MCF 10A (cell line): Measurements from ENCODE around the gene SLC7A5. TPM values are rescaled to one million over a fixed set of nuclear protein-coding genes. Genes with fewer than 3 reads are reported as not detected.
A peak's percentile ranks its signal among the peaks of the same experiment; 100 is the strongest.
"Not testable (repeated sequence)": the region's sequence is repeated elsewhere in the genome, so short reads cannot be mapped to it uniquely, and the experiment has no call there.

Experiments
- BruUV-seq: library from RNA; stranded (reverse); fragments of 400-500 nt; replicated peaks from 2 replicates; lab custom pipeline; 2021; lab: Mats Ljungman, UMichigan
- CTCF ChIA-PET: fragments of 300-600 bp; sonication (Branson Sonifier 250); formaldehyde crosslinking; extraction: SDS; loops from one replicate; lab custom pipeline; 2021; ENCODE audit warnings: antibody characterized with exemption, inconsistent platforms; lab: Yijun Ruan, JAX
- POLR2A ChIA-PET: fragments of 300-600, 350-650 bp; sonication (Branson Sonifier 250); formaldehyde crosslinking; extraction: SDS; loops from one replicate; lab custom pipeline; 2020; ENCODE audit warnings: antibody characterized with exemption, inconsistent platforms; lab: Yijun Ruan, JAX
- DNase-seq: peaks from one replicate; pipeline ENCODE4 v3.0.0-alpha.2; 2018; ENCODE audit not compliant: unreplicated experiment
- H3K27ac Mint-ChIP-seq: one replicate; pipeline ENCODE4 v1.8.0; 2022; ENCODE audit warnings: mild to moderate bottlenecking, low read depth, mixed read lengths; ENCODE audit not compliant: unreplicated experiment
- H3K27me3 Mint-ChIP-seq: one replicate; pipeline ENCODE4 v1.8.0; 2022; ENCODE audit warnings: mixed read lengths; ENCODE audit not compliant: insufficient read depth, unreplicated experiment
- H3K36me3 Mint-ChIP-seq: one replicate; pipeline ENCODE4 v1.8.0; 2022; ENCODE audit warnings: mild to moderate bottlenecking, moderate library complexity, mixed read lengths; ENCODE audit not compliant: insufficient read depth, unreplicated experiment
- H3K4me1 Mint-ChIP-seq: one replicate; pipeline ENCODE4 v1.8.0; 2022; ENCODE audit warnings: mixed read lengths; ENCODE audit not compliant: insufficient read depth, unreplicated experiment
- H3K4me3 Mint-ChIP-seq: one replicate; pipeline ENCODE4 v1.8.0; 2022; ENCODE audit warnings: mild to moderate bottlenecking, moderate library complexity, mixed read lengths; ENCODE audit not compliant: unreplicated experiment
- H3K9me3 Mint-ChIP-seq: one replicate; pipeline ENCODE4 v1.8.0; 2022; ENCODE audit warnings: mixed read lengths; ENCODE audit not compliant: unreplicated experiment
- intact Hi-C: fragments of 100-400 bp; cut with micrococcal nuclease; formaldehyde crosslinking; loops from 2 replicates; pipeline ENCODE4 v1.14.1; 2022
- total RNA-seq: library from RNA; stranded (reverse); gene quantifications from 2 replicates; pipeline ENCODE4 v1.2.3, GENCODE V29; 2022
- TF ChIP-seq, protein P1 (sequence below): fragments of 200-600 bp; IDR thresholded peaks from one replicate; pipeline ENCODE4 v1.8.0; 2022; ENCODE audit warnings: antibody characterized with exemption, mild to moderate bottlenecking; ENCODE audit not compliant: unreplicated experiment

The SLC7A5 gene
- total RNA-seq, 1 experiment from 2014 or later: 1,007 TPM

- Mint-ChIP-seq H3K4me1 (peaks cover 12% of the 10 kb centered on the region), H3K27me3 (no peaks in the 10 kb centered on the region), H3K9me3 (no peaks in the 10 kb centered on the region), H3K27ac (no peak overlapping the region), H3K36me3 (no peaks in the 10 kb centered on the region), H3K4me3 (no peak overlapping the region)
- POLR2A ChIA-PET: interaction anchor here (0.6 kb wide), 1 partner anchor 132 kb away, joined by 3 read pairs; the partner anchor contains the start of gene KLHDC4
- intact Hi-C loops: no loop called here
- CTCF ChIA-PET: interaction anchor here (0.6 kb wide), 1 partner anchor 1334 kb away, joined by 3 read pairs; no protein-coding TSS in a partner anchor
- TF ChIP-seq, protein P1, sequence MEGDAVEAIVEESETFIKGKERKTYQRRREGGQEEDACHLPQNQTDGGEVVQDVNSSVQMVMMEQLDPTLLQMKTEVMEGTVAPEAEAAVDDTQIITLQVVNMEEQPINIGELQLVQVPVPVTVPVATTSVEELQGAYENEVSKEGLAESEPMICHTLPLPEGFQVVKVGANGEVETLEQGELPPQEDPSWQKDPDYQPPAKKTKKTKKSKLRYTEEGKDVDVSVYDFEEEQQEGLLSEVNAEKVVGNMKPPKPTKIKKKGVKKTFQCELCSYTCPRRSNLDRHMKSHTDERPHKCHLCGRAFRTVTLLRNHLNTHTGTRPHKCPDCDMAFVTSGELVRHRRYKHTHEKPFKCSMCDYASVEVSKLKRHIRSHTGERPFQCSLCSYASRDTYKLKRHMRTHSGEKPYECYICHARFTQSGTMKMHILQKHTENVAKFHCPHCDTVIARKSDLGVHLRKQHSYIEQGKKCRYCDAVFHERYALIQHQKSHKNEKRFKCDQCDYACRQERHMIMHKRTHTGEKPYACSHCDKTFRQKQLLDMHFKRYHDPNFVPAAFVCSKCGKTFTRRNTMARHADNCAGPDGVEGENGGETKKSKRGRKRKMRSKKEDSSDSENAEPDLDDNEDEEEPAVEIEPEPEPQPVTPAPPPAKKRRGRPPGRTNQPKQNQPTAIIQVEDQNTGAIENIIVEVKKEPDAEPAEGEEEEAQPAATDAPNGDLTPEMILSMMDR: no peak
- DNase-seq: no peak
- no TSS peak for BruUV-seq
Measured at GRCh38 chr16:87897521-87898505, 28.5 kb upstream of the SLC7A5 start.

DNA sequence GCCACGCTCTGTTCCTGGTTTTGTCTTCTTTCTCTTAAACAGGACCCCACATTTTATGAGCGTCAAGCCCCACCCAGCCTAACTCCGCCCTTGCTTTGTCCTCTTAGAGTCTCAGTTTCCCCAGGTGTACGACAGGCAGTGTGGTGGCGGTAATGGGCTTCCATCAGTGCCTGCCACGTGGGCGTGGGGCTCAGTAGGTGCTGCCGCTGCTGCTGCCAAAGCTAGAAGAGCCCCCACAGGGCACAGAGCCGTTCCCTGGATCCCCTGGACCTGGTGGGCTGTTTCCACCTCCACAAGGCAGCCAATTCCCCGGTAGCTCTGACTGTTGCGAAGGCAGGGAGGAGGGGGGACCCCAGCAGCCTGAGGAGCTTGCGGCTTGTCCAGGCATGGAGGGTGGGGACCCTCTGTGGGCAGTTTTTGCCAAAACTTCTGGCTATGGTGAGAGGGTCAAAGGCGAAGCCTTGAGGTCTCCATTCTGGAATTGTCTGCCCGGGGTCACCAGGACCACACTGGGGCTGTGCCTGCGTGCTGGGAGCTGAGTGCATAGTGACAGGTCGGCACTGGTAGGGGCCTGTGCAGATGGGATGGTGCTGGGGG, 27.7 kb upstream of the SLC7A5 start:
- H3K4me3 Mint-ChIP-seq, intact Hi-C loops, H3K27ac Mint-ChIP-seq, POLR2A ChIA-PET, H3K27me3 Mint-ChIP-seq, DNase-seq, H3K9me3 Mint-ChIP-seq, H3K36me3 Mint-ChIP-seq, BruUV-seq: not testable (repeated sequence)
- H3K4me1 Mint-ChIP-seq: peaks cover 12% of the 10 kb centered on the region
- CTCF ChIA-PET: interaction anchor here (0.6 kb wide), 1 partner anchor 1333 kb away, joined by 3 read pairs; no protein-coding TSS in a partner anchor

DNA sequence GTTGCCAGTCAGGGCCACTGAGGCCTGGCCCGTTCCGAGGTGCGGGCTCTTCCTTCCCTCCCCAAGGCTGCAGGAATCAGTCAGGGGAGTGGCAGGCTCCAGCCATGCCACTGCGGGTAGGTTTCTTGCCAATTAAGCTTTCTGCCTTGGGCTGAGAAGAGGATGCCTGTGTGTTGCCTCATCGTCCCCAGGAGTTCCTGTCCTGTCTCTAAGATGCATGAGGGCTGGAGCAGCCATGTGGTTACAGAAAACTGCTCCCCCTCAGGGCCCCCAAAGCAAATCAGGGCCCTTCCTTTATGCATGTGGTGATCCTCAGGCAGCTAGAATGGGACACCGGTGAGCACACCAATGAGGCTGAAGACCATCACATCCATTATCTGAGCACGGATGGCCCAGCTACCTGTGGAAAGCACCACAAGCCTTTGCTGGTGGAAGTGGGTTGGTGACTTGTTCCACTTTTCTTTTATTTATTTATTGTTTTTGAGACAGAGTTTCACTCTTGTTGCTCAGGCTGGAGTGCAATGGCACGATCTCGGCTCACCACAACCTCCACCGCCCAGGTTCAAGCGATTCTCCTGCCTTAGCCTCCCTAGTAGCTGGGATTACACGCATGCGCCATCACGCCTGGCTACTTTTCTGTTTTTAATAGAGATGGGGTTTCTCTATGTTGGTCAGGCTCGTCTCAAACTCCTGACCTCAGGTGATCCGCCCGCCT, 27.0 kb upstream of the SLC7A5 start:
- POLR2A ChIA-PET, H3K27me3 Mint-ChIP-seq, H3K9me3 Mint-ChIP-seq, intact Hi-C loops, H3K4me3 Mint-ChIP-seq, H3K36me3 Mint-ChIP-seq, H3K27ac Mint-ChIP-seq, BruUV-seq: not testable (repeated sequence)
- H3K4me1 Mint-ChIP-seq: peaks cover 12% of the 10 kb centered on the region
- DNase-seq: peak; percentile 28
- CTCF ChIA-PET: interaction anchor here (0.6 to 0.9 kb wide), 2 partner anchors 30 to 117 kb away, joined by 4 to 5 read pairs; no protein-coding TSS in a partner anchor

DNA sequence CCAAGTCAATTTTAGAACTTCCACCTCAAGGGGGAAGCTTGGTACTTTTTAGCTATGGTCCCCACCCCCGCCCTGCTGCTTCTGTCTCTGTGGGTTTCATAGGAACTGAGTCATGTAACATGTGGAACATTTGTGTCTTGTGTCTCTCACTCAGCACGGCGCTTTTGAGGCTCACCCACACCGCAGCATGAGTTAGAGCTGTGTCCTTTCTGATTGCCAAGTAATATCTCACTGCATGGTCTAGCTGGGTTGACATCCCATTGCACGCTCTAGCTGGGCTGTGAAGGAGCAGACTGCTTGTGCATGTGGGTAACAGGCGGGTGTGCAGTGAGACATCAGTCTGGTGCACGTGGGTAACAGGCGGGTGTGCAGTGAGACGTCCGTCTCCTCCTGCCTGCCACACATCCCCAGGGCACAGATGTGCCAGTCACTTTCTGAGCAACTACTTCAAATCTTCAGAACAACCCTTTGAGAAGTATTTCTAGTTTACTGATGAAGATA, 26.4 kb upstream of the SLC7A5 start:
- CTCF ChIA-PET: interaction anchor here (0.6 to 0.9 kb wide), 2 partner anchors 30 to 116 kb away, joined by 4 to 5 read pairs; no protein-coding TSS in a partner anchor
- H3K4me3 Mint-ChIP-seq: peak overlapping the region; percentile 15
- peaks cover 12% of the 10 kb centered on the region for H3K4me1 Mint-ChIP-seq

DNA sequence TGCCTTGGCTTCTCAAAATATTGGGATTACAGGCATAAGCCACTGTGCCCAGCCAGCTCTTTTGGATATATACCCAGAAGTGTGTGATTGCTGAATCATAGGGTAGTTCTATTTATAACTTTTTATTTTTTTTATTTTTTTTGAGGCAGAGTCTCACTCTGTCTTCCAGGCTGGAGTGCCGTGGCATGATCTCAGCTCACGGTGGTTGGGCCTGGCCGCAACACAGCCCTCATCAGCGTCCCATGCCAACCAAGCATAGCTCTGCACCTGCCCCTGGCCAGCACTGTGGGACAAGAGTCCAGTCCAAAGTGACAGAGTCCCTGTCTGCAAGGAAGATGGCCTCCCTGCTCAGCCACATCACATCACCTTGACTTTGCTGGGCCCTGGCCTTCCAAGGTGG, 24.7 kb upstream of the SLC7A5 start:
- H3K27me3 Mint-ChIP-seq, BruUV-seq, H3K9me3 Mint-ChIP-seq, H3K27ac Mint-ChIP-seq, intact Hi-C loops, H3K4me3 Mint-ChIP-seq, POLR2A ChIA-PET, H3K36me3 Mint-ChIP-seq, DNase-seq: not testable (repeated sequence)
- CTCF ChIA-PET: interaction anchor here (0.7 to 0.9 kb wide), 2 partner anchors 23 to 76 kb away, joined by 3 to 4 read pairs; no protein-coding TSS in a partner anchor
- H3K4me1 Mint-ChIP-seq: peaks cover 12% of the 10 kb centered on the region

More for the DNA sequence above, 26.4 kb upstream of the SLC7A5 start:
- Mint-ChIP-seq H3K27me3 (no peaks in the 10 kb centered on the region), H3K9me3 (no peaks in the 10 kb centered on the region), H3K36me3 (no peaks in the 10 kb centered on the region), H3K27ac (no peak overlapping the region)
- TF ChIP-seq, protein P1: no peak
- DNase-seq: peak; percentile 38
- BruUV-seq: no TSS peak
- intact Hi-C loops: no loop called here
- POLR2A ChIA-PET: no interaction called here
